Fibroblast of lung (primary cell): ENCODE measurements around the gene GPAT3. TPM values are rescaled to one million over a fixed set of nuclear protein-coding genes. Genes with fewer than 3 reads are reported as not detected.
A peak's percentile ranks its signal among the peaks of the same experiment; 100 is the strongest.
"Not testable (repeated sequence)": the region's sequence is repeated elsewhere in the genome, so short reads cannot be mapped to it uniquely, and the experiment has no call there.

Experiments
- DNase-seq, 2 donors: peaks; one replicate each; pipeline versions ENCODE4 v3.0.0 to v3.0.0-alpha.2; 2010; ENCODE audit warnings: low read depth in 2 of 2
- H2AFZ ChIP-seq: 2 replicates; pipeline ENCODE4 v1.5.1; 2012; ENCODE audit warnings: low read length, control low read depth, inconsistent platforms
- H3K27ac ChIP-seq: 2 replicates; pipeline ENCODE4 v1.5.1; 2011; ENCODE audit warnings: low read length, control low read depth; ENCODE audit not compliant: insufficient read depth
- H3K27me3 ChIP-seq: 2 replicates; pipeline ENCODE4 v1.5.1; 2011; ENCODE audit warnings: mild to moderate bottlenecking, low read length; ENCODE audit not compliant: control insufficient read depth, insufficient read depth
- H3K36me3 ChIP-seq: 2 replicates; pipeline ENCODE4 v1.5.1; 2011; ENCODE audit warnings: low read length; ENCODE audit not compliant: control insufficient read depth, insufficient read depth
- H3K4me1 ChIP-seq: 2 replicates; pipeline ENCODE4 v1.5.1; 2011; ENCODE audit warnings: low read length; ENCODE audit not compliant: control insufficient read depth, insufficient read depth; ENCODE audit errors: extremely low read depth
- H3K4me2 ChIP-seq: 2 replicates; pipeline ENCODE4 v1.5.1; 2011; ENCODE audit warnings: low read length, control low read depth; ENCODE audit not compliant: insufficient read depth; ENCODE audit errors: extremely low read depth
- H3K4me3 ChIP-seq, 4 experiments: fragments of 200-600 bp in 1 of 4; sonication (generic) in 1 of 4; replicated peaks in 1 of 4; 2 replicates each; pipeline ENCODE4 v1.5.1; 2011 to 2016; ENCODE audit warnings: low read length in 4 of 4, low read depth in 3 of 4, mild to moderate bottlenecking in 3 of 4, control low read depth in 2 of 4, inconsistent platforms in 1 of 4, mixed read lengths in 1 of 4; ENCODE audit not compliant: insufficient read depth in 1 of 4; ENCODE audit errors: control extremely low read depth in 1 of 4
- H3K79me2 ChIP-seq: 2 replicates; pipeline ENCODE4 v1.5.1; 2012; ENCODE audit warnings: mild to moderate bottlenecking, low read length, inconsistent platforms; ENCODE audit not compliant: control insufficient read depth, insufficient read depth
- H3K9ac ChIP-seq: 2 replicates; pipeline ENCODE4 v1.5.1; 2011; ENCODE audit warnings: mild to moderate bottlenecking, low read length, control low read depth; ENCODE audit not compliant: insufficient read depth
- H3K9me3 ChIP-seq: 2 replicates; pipeline ENCODE4 v1.5.1; 2012; ENCODE audit warnings: low read depth, low read length; ENCODE audit not compliant: control insufficient read depth, insufficient read depth
- H4K20me1 ChIP-seq: 2 replicates; pipeline ENCODE4 v1.5.1; 2011; ENCODE audit warnings: low read length; ENCODE audit not compliant: control insufficient read depth, insufficient read depth; ENCODE audit errors: extremely low read depth
- EZH2 ChIP-seq: IDR thresholded peaks from 2 replicates; pipeline ENCODE4 v1.5.1; 2012; ENCODE audit warnings: low read length, control low read depth, mild to moderate bottlenecking; ENCODE audit errors: missing control alignments
- polyA plus RNA-seq, 2 donors: library from polyadenylated mRNA; depleted of rRNA in 1 of 2; stranded (reverse) in 1 of 2; unstranded in 1 of 2; fragments of >200 nt; gene quantifications; 2 replicates each; pipeline ENCODE4 v1.2.1, GENCODE V29; 2011 to 2012; ENCODE audit warnings: missing spikeins in 1 of 2
- total RNA-seq: library from RNA; depleted of rRNA; stranded (reverse); fragments of >200 nt; gene quantifications from 2 replicates; pipeline ENCODE4 v1.2.1, GENCODE V29; 2014
- TF ChIP-seq, protein P1 (sequence below), 2 donors: IDR thresholded peaks in 1 of 2; conservative IDR thresholded peaks in 1 of 2; 1 replicate in 1 of 2; 2 replicates in 1 of 2; pipeline ENCODE4 v1.5.1; 2011 to 2012; ENCODE audit warnings: low read length in 2 of 2, control low read depth in 1 of 2, inconsistent platforms in 1 of 2, low read depth in 1 of 2, mild to moderate bottlenecking in 1 of 2

Gene GPAT3
- total and polyA plus RNA-seq, 2 donors (not counting 1 experiment from before 2014, with no cell fraction given), result 2.6 to 4.1 TPM

GRCh38 chr4:83490876-83491450 lies 44.9 kb upstream of the GPAT3 start:
- no peaks in the 10 kb centered on the region for H3K27me3 ChIP-seq
- no peak overlapping the region for H3K4me3 ChIP-seq
- H3K27ac ChIP-seq, result no peak overlapping the region
- H3K4me2 ChIP-seq, result no peak overlapping the region
- no peaks in the 10 kb centered on the region for H3K79me2 ChIP-seq
- H2AFZ ChIP-seq, result no peak overlapping the region
- no peak for TF ChIP-seq EZH2
- TF ChIP-seq, protein P1, sequence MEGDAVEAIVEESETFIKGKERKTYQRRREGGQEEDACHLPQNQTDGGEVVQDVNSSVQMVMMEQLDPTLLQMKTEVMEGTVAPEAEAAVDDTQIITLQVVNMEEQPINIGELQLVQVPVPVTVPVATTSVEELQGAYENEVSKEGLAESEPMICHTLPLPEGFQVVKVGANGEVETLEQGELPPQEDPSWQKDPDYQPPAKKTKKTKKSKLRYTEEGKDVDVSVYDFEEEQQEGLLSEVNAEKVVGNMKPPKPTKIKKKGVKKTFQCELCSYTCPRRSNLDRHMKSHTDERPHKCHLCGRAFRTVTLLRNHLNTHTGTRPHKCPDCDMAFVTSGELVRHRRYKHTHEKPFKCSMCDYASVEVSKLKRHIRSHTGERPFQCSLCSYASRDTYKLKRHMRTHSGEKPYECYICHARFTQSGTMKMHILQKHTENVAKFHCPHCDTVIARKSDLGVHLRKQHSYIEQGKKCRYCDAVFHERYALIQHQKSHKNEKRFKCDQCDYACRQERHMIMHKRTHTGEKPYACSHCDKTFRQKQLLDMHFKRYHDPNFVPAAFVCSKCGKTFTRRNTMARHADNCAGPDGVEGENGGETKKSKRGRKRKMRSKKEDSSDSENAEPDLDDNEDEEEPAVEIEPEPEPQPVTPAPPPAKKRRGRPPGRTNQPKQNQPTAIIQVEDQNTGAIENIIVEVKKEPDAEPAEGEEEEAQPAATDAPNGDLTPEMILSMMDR (conservative IDR thresholded peaks at IDR 0.05 in 1 of 2, IDR thresholded peaks at IDR 0.05 in 1 of 2; ENCODE audit: low read depth in 1 of 2, low read length in 2 of 2), result peak; percentile 77 to 80
- H3K9me3 ChIP-seq, result no peaks in the 10 kb centered on the region
- no peaks in the 10 kb centered on the region for H3K4me1 ChIP-seq
- peak; percentile 24 to 37 for DNase-seq
- no peaks in the 10 kb centered on the region for H3K36me3 ChIP-seq
- no peaks in the 10 kb centered on the region for H4K20me1 ChIP-seq
- H3K9ac ChIP-seq, result no peak overlapping the region

DNA sequence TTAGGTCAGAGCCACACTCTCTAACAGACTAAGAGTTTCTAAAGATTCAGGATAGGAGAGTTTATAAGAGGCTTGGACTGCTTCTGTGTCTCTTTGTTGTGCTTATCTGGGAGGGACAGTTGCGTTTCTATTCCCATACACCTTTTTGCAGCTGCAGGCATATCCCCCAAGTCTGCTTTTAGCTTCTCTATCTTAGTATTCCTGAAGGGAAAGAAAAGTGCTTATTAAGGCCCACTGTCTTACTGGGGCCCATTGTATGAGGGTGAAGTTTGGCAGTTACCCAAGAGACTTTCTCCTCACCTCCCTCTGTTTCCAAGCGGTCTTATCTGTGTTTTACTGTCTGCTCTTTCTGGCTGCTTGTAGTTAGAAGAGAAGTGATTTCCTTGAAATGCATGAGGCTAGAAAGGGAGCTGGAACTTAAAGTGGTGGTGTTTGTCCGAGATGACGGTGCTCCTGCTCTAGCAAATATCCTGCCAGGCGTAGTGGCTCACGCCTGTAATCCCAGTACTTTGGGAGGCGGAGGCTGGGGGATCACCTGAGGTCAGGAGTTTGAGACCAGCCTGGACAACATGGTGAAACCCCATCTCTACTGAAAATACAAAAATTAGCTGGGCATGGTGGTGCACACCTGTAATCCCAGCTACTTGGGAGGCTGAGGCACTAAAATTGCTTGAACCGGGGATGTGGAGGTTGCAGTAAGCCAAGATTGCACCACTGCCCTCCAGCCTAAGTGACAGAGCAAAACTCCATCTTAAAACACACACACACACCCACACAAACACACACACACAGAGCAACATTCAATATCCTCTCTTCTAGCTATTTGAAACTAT lies 39.6 kb upstream of the GPAT3 start:
- not testable (repeated sequence) for H3K79me2 ChIP-seq, H2AFZ ChIP-seq, H3K9ac ChIP-seq, H3K27me3 ChIP-seq, DNase-seq, H3K9me3 ChIP-seq, H4K20me1 ChIP-seq, H3K27ac ChIP-seq, H3K4me1 ChIP-seq, H3K36me3 ChIP-seq, H3K4me2 ChIP-seq, H3K4me3 ChIP-seq

GRCh38 chr4:83498187-83498586 lies 37.7 kb upstream of the GPAT3 start:
- Histone ChIP-seq H2AFZ (no peak overlapping the region), H3K9me3 (no peaks in the 10 kb centered on the region), H3K27ac (no peak overlapping the region), H3K36me3 (no peaks in the 10 kb centered on the region), H3K4me3 (no peak overlapping the region), H3K9ac (no peak overlapping the region), H3K27me3 (no peaks in the 10 kb centered on the region), H3K79me2 (no peaks in the 10 kb centered on the region), H3K4me1 (no peaks in the 10 kb centered on the region), H4K20me1 (no peaks in the 10 kb centered on the region), H3K4me2 (no peak overlapping the region)
- TF ChIP-seq EZH2, result no peak
- TF ChIP-seq, protein P1 (conservative IDR thresholded peaks at IDR 0.05 in 1 of 2, IDR thresholded peaks at IDR 0.05 in 1 of 2; ENCODE audit: low read depth in 1 of 2, low read length in 2 of 2), result no peak
- no peak for DNase-seq

DNA sequence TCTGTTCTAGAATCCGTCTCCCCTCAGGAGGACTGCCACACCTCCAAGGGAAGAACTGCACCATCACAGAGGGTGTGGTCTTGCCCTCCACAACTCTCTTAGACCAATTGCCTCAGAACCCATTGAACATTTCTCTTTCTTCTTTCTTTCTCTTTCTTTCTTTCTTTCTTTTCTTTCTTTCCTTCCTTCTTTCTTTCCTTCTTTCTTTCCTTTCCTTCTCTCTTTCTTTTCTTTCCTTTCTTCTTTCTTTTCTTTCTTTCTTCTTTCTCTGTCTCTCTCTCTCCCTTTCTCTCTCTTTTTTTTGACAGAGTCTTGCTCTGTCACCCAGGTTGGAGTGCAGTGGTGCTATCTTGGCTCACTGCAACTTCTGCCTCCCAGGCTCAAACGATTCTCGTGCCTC lies 34.2 kb upstream of the GPAT3 start:
- H3K4me1 ChIP-seq, H3K4me2 ChIP-seq, H3K27ac ChIP-seq, H3K4me3 ChIP-seq, H3K36me3 ChIP-seq, H2AFZ ChIP-seq, H3K9ac ChIP-seq, DNase-seq, H3K9me3 ChIP-seq, H4K20me1 ChIP-seq, H3K79me2 ChIP-seq, H3K27me3 ChIP-seq: not testable (repeated sequence)
